Measurements from ENCODE around the gene NOD2. TPM values are rescaled to one million over a fixed set of nuclear protein-coding genes. Genes with fewer than 3 reads are reported as not detected.

NOD2 gene
- total and polyA plus RNA-seq, 2 of the 13 experiments (the other 11 are each of a cell fraction or from before 2014, with no cell fraction given) = 0.27 to 0.81 TPM

DNA sequence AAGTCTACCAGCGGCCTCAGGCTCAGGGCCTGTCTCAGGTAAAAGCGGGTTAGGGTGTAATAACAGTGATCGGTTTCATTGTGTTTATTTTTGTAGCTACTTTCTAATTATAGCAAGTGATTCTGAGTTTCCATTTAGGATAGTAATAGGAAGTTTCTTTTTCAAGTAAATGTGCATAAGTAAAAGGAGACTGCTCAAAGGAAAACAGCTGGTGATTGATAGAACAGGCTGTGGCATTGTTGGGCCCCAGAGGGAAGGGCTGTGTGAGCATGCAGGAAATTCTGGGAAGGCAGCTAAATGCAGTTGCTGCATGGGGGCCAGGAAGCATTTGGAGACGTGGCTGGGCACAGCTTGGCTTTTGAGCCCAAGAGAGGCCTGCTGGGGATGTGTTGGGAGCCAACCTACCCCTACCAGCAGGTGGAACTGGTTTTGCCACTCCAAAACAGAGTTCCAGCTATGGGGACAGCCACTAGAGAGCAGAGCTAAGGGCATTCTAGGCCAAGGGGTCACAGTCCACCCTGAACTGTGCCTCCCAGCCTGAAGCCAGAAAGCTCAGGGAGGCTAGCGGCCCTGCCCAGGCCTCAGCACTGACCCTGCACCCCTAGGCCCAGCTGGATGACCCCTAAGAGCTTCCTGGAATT is 24.9 kb upstream of the NOD2 start (continued):
- TF ChIP-seq, protein P1, sequence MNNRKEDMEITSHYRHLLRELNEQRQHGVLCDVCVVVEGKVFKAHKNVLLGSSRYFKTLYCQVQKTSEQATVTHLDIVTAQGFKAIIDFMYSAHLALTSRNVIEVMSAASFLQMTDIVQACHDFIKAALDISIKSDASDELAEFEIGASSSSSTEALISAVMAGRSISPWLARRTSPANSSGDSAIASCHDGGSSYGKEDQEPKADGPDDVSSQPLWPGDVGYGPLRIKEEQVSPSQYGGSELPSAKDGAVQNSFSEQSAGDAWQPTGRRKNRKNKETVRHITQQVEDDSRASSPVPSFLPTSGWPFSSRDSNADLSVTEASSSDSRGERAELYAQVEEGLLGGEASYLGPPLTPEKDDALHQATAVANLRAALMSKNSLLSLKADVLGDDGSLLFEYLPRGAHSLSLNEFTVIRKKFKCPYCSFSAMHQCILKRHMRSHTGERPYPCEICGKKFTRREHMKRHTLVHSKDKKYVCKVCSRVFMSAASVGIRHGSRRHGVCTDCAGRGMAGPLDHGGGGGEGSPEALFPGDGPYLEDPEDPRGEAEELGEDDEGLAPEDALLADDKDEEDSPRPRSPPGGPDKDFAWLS (CRISPR knock-in tag; IDR thresholded peaks at IDR 0.05; ENCODE audit: borderline replicate concordance) = no peak
- TF ChIP-seq MEIS2 (CRISPR knock-in tag; IDR thresholded peaks at IDR 0.05) (no peak; the same call in 1 of the 2 replicates), RARA (CRISPR knock-in tag; IDR thresholded peaks at IDR 0.05) (peak; percentile 55), KAT7 (CRISPR knock-in tag; IDR thresholded peaks at IDR 0.05; ENCODE audit: borderline replicate concordance) (no peak), ZNF557 (CRISPR knock-in tag; IDR thresholded peaks at IDR 0.05) (no peak), ZNF678 (CRISPR knock-in tag; IDR thresholded peaks at IDR 0.05) (no peak), RAD21 (CRISPR knock-in tag; IDR thresholded peaks at IDR 0.05) (peak; percentile 56; the same call in 1 of the 2 replicates), ZNF44 (CRISPR knock-in tag; IDR thresholded peaks at IDR 0.05) (no peak), PTBP1 (IDR thresholded peaks at IDR 0.05; ENCODE audit: low read depth, low read length, poor library complexity, severe bottlenecking) (no peak), CENPX (CRISPR knock-in tag; IDR thresholded peaks at IDR 0.05) (no peak), ZNF224 (CRISPR knock-in tag; IDR thresholded peaks at IDR 0.05) (no peak), PCBP2 (optimal IDR thresholded peaks at IDR 0.05; ENCODE audit: low read depth, low read length, poor library complexity, severe bottlenecking) (no peak), IKZF1 (IDR thresholded peaks at IDR 0.05) (no peak), ZNF484 (CRISPR knock-in tag; IDR thresholded peaks at IDR 0.05; ENCODE audit: borderline replicate concordance, low read depth) (no peak), GATA4 (IDR thresholded peaks at IDR 0.05; ENCODE audit: borderline replicate concordance, low read depth) (no peak), ZNF768 (CRISPR knock-in tag; IDR thresholded peaks at IDR 0.05) (peak; percentile 42; the same call in 1 of the 2 replicates), ZMAT3 (CRISPR knock-in tag; conservative IDR thresholded peaks at IDR 0.05) (no peak), ZNF331 (CRISPR knock-in tag; IDR thresholded peaks at IDR 0.05) (no peak)
- TF ChIP-seq, protein P2, sequence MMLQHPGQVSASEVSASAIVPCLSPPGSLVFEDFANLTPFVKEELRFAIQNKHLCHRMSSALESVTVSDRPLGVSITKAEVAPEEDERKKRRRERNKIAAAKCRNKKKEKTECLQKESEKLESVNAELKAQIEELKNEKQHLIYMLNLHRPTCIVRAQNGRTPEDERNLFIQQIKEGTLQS (CRISPR knock-in tag; IDR thresholded peaks at IDR 0.05) = no peak
- TF ChIP-seq, protein P3, sequence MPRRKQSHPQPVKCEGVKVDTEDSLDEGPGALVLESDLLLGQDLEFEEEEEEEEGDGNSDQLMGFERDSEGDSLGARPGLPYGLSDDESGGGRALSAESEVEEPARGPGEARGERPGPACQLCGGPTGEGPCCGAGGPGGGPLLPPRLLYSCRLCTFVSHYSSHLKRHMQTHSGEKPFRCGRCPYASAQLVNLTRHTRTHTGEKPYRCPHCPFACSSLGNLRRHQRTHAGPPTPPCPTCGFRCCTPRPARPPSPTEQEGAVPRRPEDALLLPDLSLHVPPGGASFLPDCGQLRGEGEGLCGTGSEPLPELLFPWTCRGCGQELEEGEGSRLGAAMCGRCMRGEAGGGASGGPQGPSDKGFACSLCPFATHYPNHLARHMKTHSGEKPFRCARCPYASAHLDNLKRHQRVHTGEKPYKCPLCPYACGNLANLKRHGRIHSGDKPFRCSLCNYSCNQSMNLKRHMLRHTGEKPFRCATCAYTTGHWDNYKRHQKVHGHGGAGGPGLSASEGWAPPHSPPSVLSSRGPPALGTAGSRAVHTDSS (CRISPR knock-in tag; conservative IDR thresholded peaks at IDR 0.05) = no peak
- TF ChIP-seq, protein P4, sequence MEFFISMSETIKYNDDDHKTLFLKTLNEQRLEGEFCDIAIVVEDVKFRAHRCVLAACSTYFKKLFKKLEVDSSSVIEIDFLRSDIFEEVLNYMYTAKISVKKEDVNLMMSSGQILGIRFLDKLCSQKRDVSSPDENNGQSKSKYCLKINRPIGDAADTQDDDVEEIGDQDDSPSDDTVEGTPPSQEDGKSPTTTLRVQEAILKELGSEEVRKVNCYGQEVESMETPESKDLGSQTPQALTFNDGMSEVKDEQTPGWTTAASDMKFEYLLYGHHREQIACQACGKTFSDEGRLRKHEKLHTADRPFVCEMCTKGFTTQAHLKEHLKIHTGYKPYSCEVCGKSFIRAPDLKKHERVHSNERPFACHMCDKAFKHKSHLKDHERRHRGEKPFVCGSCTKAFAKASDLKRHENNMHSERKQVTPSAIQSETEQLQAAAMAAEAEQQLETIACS (CRISPR knock-in tag; IDR thresholded peaks at IDR 0.05) = no peak
- TF ChIP-seq, protein P5, sequence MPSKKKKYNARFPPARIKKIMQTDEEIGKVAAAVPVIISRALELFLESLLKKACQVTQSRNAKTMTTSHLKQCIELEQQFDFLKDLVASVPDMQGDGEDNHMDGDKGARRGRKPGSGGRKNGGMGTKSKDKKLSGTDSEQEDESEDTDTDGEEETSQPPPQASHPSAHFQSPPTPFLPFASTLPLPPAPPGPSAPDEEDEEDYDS (CRISPR knock-in tag; IDR thresholded peaks at IDR 0.05) = 0 out of 2 replicates have a peak, but pooled peaks have one; percentile 27
- TF ChIP-seq, protein P6, sequence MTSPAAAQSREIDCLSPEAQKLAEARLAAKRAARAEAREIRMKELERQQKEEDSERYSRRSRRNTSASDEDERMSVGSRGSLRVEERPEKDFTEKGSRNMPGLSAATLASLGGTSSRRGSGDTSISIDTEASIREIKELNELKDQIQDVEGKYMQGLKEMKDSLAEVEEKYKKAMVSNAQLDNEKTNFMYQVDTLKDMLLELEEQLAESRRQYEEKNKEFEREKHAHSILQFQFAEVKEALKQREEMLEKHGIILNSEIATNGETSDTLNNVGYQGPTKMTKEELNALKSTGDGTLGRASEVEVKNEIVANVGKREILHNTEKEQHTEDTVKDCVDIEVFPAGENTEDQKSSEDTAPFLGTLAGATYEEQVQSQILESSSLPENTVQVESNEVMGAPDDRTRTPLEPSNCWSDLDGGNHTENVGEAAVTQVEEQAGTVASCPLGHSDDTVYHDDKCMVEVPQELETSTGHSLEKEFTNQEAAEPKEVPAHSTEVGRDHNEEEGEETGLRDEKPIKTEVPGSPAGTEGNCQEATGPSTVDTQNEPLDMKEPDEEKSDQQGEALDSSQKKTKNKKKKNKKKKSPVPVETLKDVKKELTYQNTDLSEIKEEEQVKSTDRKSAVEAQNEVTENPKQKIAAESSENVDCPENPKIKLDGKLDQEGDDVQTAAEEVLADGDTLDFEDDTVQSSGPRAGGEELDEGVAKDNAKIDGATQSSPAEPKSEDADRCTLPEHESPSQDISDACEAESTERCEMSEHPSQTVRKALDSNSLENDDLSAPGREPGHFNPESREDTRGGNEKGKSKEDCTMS (CRISPR knock-in tag; conservative IDR thresholded peaks at IDR 0.05) = no peak

Measured in HepG2 (cell line).